B cell (primary cell): ENCODE data around the gene FGD1. TPM values are rescaled to one million over a fixed set of nuclear protein-coding genes. Genes with fewer than 3 reads are reported as not detected.

ENCODE experiments used
- ATAC-seq: fragments of 200-7000 bp; cut with Tn5 transposase; one replicate; pipeline ENCODE4 v1.10.0; 2021; ENCODE audit warnings: low read depth, mild to moderate bottlenecking, moderate number of reproducible peaks, moderate library complexity
- CTCF ChIA-PET: fragments of 350-600 bp; sonication (Branson Sonifier 250); formaldehyde crosslinking; loops from one replicate; lab custom pipeline; 2021; ENCODE audit warnings: antibody characterized with exemption, inconsistent platforms; lab: Charles Lee
- POLR2A ChIA-PET: fragments of 350-600 bp; sonication (Branson Sonifier 250); formaldehyde crosslinking; loops from one replicate; lab custom pipeline; 2021; ENCODE audit warnings: antibody characterized with exemption; lab: Charles Lee
- DNase-seq: peaks from one replicate; pipeline ENCODE4 v3.0.0; 2013
- H2AFZ ChIP-seq: 2 replicates; pipeline ENCODE4 v1.6.1; 2012; ENCODE audit warnings: mild to moderate bottlenecking, low read depth, low read length; ENCODE audit not compliant: insufficient read depth, poor library complexity, severe bottlenecking
- H3K27ac ChIP-seq, 2 donors: 1 replicate in 1 of 2; 2 replicates in 1 of 2; pipeline ENCODE4 v1.5.1; 2012 to 2013; ENCODE audit warnings: low read length in 2 of 2, mild to moderate bottlenecking in 2 of 2, moderate library complexity in 1 of 2
- H3K27me3 ChIP-seq, 4 experiments: fragments of 200-600 bp in 1 of 4; sonication (generic) in 1 of 4; replicated peaks in 1 of 4; 1 replicate in 2 of 4; 2 replicates in 2 of 4; pipeline versions ENCODE4 v1.6.1 to v1.7.0; 2013 to 2016; ENCODE audit warnings: low read length in 3 of 4, mild to moderate bottlenecking in 2 of 4, mixed read lengths in 1 of 4, moderate library complexity in 1 of 4; ENCODE audit not compliant: insufficient read depth in 4 of 4, control insufficient read depth in 3 of 4; ENCODE audit errors: control extremely low read depth in 1 of 4
- H3K36me3 ChIP-seq, 2 experiments: replicated peaks in 1 of 2; 1 replicate in 1 of 2; 2 replicates in 1 of 2; pipeline versions ENCODE4 v1.6.1 to v1.7.1; 2013; ENCODE audit warnings: low read length in 1 of 2; ENCODE audit not compliant: insufficient read depth in 2 of 2, control insufficient read depth in 1 of 2; ENCODE audit errors: control extremely low read depth in 1 of 2, extremely low read depth in 1 of 2
- H3K4me1 ChIP-seq, 2 donors: fragments of 200-600 bp in 1 of 2; sonication (generic) in 1 of 2; 1 replicate in 1 of 2; 2 replicates in 1 of 2; pipeline versions ENCODE4 v1.5.1 to v1.6.1; 2013 to 2017; ENCODE audit warnings: low read length in 2 of 2; ENCODE audit not compliant: control insufficient read depth in 2 of 2, insufficient read depth in 2 of 2
- H3K4me2 ChIP-seq: replicated peaks from 2 replicates; pipeline ENCODE3; 2012; ENCODE audit warnings: mild to moderate bottlenecking, low read depth, low read length; ENCODE audit not compliant: poor library complexity, severe bottlenecking
- H3K4me3 ChIP-seq, 5 experiments: fragments of 200-600 bp in 1 of 5; sonication (generic) in 1 of 5; 1 replicate in 3 of 5; 2 replicates in 2 of 5; pipeline versions ENCODE4 v1.5.1 to v1.7.0; 2011 to 2016; ENCODE audit warnings: low read length in 4 of 5, mild to moderate bottlenecking in 4 of 5, low read depth in 2 of 5, control low read depth in 1 of 5, moderate library complexity in 1 of 5; ENCODE audit not compliant: insufficient read depth in 1 of 5; ENCODE audit errors: control extremely low read depth in 1 of 5, extremely low read depth in 1 of 5
- H3K79me2 ChIP-seq: fragments of 200-600 bp; sonication (generic); one replicate; pipeline ENCODE4 v1.6.0; 2016; ENCODE audit warnings: low read length; ENCODE audit not compliant: control insufficient read depth, insufficient read depth
- H3K9ac ChIP-seq: fragments of 200-600 bp; sonication (generic); 2 replicates; pipeline ENCODE4 v1.6.1; 2017; ENCODE audit warnings: mild to moderate bottlenecking, low read length, moderate library complexity
- H3K9me3 ChIP-seq, 3 donors: one replicate each; pipeline versions ENCODE4 v1.6.1 to v1.7.1; 2013; ENCODE audit warnings: low read length in 2 of 3; ENCODE audit not compliant: control insufficient read depth in 2 of 3, insufficient read depth in 1 of 3; ENCODE audit errors: control extremely low read depth in 1 of 3
- H4K20me1 ChIP-seq: 2 replicates; pipeline ENCODE4 v1.6.0; 2012; ENCODE audit warnings: mild to moderate bottlenecking, low read length; ENCODE audit not compliant: insufficient read depth, control insufficient read depth, poor library complexity, severe bottlenecking
- H3K27ac Mint-ChIP-seq: one replicate; pipeline ENCODE4 v1.8.0; 2021; ENCODE audit warnings: mixed read lengths
- H3K27me3 Mint-ChIP-seq: one replicate; pipeline ENCODE4 v1.8.0; 2021; ENCODE audit warnings: mixed read lengths
- H3K4me1 Mint-ChIP-seq: one replicate; pipeline ENCODE4 v1.8.0; 2021; ENCODE audit warnings: mixed read lengths
- H3K4me3 Mint-ChIP-seq: one replicate; pipeline ENCODE4 v1.8.0; 2021; ENCODE audit warnings: mixed read lengths
- H3K9me3 Mint-ChIP-seq: one replicate; pipeline ENCODE4 v1.8.0; 2022; ENCODE audit warnings: mixed read lengths; ENCODE audit not compliant: insufficient read depth
- EZH2 ChIP-seq: IDR thresholded peaks from 2 replicates; pipeline ENCODE4 v1.6.1; 2012; ENCODE audit warnings: borderline replicate concordance, low read depth, mild to moderate bottlenecking, moderate library complexity, low read length; ENCODE audit not compliant: insufficient read depth, poor library complexity, severe bottlenecking
- WGBS: methylation state at CpG from one replicate; pipeline ENCODE4 v1.1.5; 2013; ENCODE audit warnings: missing lambda C conversion rate; ENCODE audit not compliant: insufficient coverage; 5-methylcytosine and 5-hydroxymethylcytosine counted together
- intact Hi-C: fragments of 100-400 bp; cut with micrococcal nuclease; formaldehyde crosslinking; loops from one replicate; pipeline ENCODE4 v1.10.0; 2022
- polyA plus RNA-seq: library from polyadenylated mRNA; depleted of rRNA; stranded (reverse); fragments of >200 nt; gene quantifications from 2 replicates; pipeline ENCODE4 v1.2.3, GENCODE V29; 2012
- total RNA-seq, 2 donors: library from RNA; stranded (reverse); fragments of 120-200 nt in 1 of 2; gene quantifications; 1 replicate in 1 of 2; 2 replicates in 1 of 2; pipeline versions ENCODE4 v1.2.3 to v1.2.4, GENCODE V29; 2013 to 2022
- TF ChIP-seq, protein P1 (sequence below): fragments of 200-600 bp; IDR thresholded peaks from one replicate; pipeline ENCODE4 v1.8.0; 2022; ENCODE audit warnings: antibody characterized with exemption, mild to moderate bottlenecking

The FGD1 gene
- total and polyA plus RNA-seq, 2 donors (not counting 1 experiment from before 2014, with no cell fraction given) = 0.20 TPM; not detected in 1

GRCh38 chrX:54447461-54447860 is 48.6 kb downstream of the FGD1 start:
- no peak for ATAC-seq
- no peaks in the 10 kb centered on the region for H3K27me3 Mint-ChIP-seq
- Histone ChIP-seq H3K9me3 (no peaks in the 10 kb centered on the region), H3K79me2 (no peaks in the 10 kb centered on the region), H2AFZ (no peak overlapping the region), H3K4me2 (no peak overlapping the region), H4K20me1 (no peaks in the 10 kb centered on the region), H3K27ac (no peak overlapping the region), H3K4me1 (no peaks in the 10 kb centered on the region), H3K4me3 (no peak overlapping the region), H3K36me3 (peaks cover 0 to 11% of the 10 kb centered on the region in 2 experiments), H3K27me3 (no peaks in the 10 kb centered on the region), H3K9ac (no peak overlapping the region)
- H3K9me3 Mint-ChIP-seq = no peaks in the 10 kb centered on the region
- H3K4me1 Mint-ChIP-seq = peaks cover 7% of the 10 kb centered on the region
- POLR2A ChIA-PET = no interaction called here
- WGBS = 100% methylated on average over 1 of the region's 5 CpGs
- H3K27ac Mint-ChIP-seq = no peak overlapping the region
- DNase-seq = no peak
- TF ChIP-seq, protein P1, sequence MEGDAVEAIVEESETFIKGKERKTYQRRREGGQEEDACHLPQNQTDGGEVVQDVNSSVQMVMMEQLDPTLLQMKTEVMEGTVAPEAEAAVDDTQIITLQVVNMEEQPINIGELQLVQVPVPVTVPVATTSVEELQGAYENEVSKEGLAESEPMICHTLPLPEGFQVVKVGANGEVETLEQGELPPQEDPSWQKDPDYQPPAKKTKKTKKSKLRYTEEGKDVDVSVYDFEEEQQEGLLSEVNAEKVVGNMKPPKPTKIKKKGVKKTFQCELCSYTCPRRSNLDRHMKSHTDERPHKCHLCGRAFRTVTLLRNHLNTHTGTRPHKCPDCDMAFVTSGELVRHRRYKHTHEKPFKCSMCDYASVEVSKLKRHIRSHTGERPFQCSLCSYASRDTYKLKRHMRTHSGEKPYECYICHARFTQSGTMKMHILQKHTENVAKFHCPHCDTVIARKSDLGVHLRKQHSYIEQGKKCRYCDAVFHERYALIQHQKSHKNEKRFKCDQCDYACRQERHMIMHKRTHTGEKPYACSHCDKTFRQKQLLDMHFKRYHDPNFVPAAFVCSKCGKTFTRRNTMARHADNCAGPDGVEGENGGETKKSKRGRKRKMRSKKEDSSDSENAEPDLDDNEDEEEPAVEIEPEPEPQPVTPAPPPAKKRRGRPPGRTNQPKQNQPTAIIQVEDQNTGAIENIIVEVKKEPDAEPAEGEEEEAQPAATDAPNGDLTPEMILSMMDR = no peak
- no peak for TF ChIP-seq EZH2
- no peak overlapping the region for H3K4me3 Mint-ChIP-seq
- intact Hi-C loops = no loop called here
- CTCF ChIA-PET = no interaction called here

DNA sequence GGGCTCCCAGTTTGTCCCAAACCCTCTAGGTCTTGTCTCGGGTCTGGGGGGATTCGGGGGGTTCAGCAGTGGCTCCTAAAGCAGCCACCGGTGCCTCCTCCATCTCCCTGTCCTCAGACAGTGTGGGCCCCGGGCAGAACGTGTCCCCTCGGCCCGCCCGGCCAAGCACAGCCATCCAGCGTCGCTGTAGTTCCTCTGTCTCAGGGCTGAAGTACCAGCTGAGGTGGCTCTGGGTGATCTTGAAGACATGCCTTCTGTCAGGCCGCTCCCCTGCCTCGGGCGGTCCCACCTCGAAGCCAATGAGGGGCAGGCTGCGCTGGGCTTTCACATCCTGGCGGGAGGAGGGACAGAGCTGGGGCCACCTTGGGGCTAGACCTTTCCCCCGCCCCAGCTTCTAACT is 50.0 kb downstream of the FGD1 start:
- peaks cover 5% of the 10 kb centered on the region for H4K20me1 ChIP-seq
- H3K9ac ChIP-seq = no peak overlapping the region
- Mint-ChIP-seq H3K27ac (no peak overlapping the region), H3K4me3 (no peak overlapping the region), H3K27me3 (no peaks in the 10 kb centered on the region), H3K9me3 (no peaks in the 10 kb centered on the region), H3K4me1 (peaks cover 18% of the 10 kb centered on the region)
- no peak overlapping the region for H3K4me3 ChIP-seq
- no peak overlapping the region for H3K4me2 ChIP-seq
- no peak for TF ChIP-seq EZH2
- TF ChIP-seq, protein P1 = no peak
- H3K9me3 ChIP-seq = no peaks in the 10 kb centered on the region
- no peak overlapping the region for H2AFZ ChIP-seq
- WGBS = 100% methylated on average over 4 of the region's 17 CpGs
- intact Hi-C loops = no loop called here
- H3K4me1 ChIP-seq = peaks cover 13 to 14% of the 10 kb centered on the region in 2 donors
- DNase-seq (no peak), ATAC-seq (no peak)
- ChIA-PET CTCF (no interaction called here), POLR2A (no interaction called here)
- H3K27ac ChIP-seq = no peak overlapping the region
- H3K27me3 ChIP-seq = no peaks in the 10 kb centered on the region
- peaks cover 0 to 11% of the 10 kb centered on the region in 2 experiments for H3K36me3 ChIP-seq
- peaks cover 10% of the 10 kb centered on the region for H3K79me2 ChIP-seq
